Astrocyte (in vitro differentiated cells and primary cell): Measurements from ENCODE around the gene IMPA2.
"Not testable (repeated sequence)": the region's sequence is repeated elsewhere in the genome, so short reads cannot be mapped to it uniquely, and the experiment has no call there.

Source experiments
- CTCF ChIP-seq: IDR thresholded peaks from 2 replicates; pipeline ENCODE4 v1.5.1; 2011; ENCODE audit warnings: low read depth, mild to moderate bottlenecking, inconsistent platforms, low read length, moderate library complexity; ENCODE audit not compliant: insufficient read depth
- EZH2 ChIP-seq: IDR thresholded peaks from 2 replicates; pipeline ENCODE4 v1.6.1; 2012; ENCODE audit warnings: mild to moderate bottlenecking, low read length, inconsistent platforms; ENCODE audit not compliant: insufficient read depth

GRCh38 chr18:11945834-11946659, 35.3 kb upstream of the IMPA2 start:
- not testable (repeated sequence) for TF ChIP-seq CTCF, EZH2
